Measurements from ENCODE around the gene FLRT1.

Gene FLRT1

DNA sequence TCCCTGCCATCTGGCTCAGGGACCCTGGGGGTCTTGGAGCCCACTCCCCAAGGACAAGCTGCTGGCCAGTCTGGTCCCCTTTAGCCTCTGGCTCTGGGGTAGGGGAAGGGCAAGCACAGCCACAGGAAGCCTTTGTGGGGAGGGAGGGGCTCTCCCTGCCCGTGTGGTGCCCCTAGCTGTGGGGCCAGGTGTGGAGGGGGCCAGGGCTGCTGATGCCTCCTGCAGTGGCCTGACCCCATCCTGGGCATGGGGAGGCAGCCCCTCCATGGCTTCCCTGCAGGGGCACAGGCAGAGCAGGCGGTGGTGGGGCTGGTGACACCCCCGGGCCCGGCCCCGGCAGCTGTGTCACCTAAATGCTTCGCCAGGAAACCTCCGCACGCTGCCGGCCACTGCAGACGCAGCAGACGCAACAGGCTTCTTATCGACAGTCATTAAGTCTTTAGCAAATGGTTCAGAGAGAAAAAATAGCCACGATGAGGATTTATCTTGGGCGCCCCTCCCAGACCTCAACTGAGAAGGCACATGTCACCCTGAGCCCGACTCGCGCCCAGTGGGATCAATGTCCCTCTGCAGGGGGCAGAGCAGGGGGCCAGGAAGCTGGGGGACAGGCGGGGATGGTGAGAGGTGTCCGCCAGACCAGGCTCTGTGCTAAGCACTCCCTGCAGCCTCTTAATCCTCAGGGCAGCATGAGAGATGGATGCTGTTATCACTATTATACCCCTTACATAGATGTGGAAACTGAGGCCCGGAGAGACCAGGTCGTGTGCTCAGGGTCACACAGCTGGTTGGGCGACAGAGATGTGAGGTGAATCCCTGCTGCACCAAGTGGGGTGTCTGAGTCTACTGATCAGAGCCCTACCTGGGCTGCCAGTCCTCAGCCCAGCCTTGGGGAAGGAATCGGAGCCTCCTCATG lies 33.9 kb downstream of the FLRT1 start:
- DNase-seq = no peak

DNA sequence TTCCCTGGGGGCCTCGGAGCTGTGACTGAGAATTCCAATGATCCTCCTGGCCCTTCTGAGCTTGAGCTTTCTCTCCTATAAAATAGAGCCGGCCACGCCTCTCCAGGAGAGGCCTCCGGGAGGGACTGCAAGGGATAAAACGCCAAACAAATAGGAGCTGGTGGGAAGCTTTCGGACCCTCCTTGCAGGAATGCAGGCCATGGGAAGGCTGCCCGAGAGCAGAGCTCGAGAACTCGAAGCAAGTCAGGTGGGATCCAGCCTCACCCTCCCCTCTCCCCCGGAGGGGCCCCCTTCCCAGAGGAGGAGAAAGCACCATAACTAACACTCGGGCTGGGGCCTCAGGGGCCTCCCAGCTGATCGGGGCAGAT lies 34.6 kb downstream of the FLRT1 start:
- DNase-seq = no peak

DNA sequence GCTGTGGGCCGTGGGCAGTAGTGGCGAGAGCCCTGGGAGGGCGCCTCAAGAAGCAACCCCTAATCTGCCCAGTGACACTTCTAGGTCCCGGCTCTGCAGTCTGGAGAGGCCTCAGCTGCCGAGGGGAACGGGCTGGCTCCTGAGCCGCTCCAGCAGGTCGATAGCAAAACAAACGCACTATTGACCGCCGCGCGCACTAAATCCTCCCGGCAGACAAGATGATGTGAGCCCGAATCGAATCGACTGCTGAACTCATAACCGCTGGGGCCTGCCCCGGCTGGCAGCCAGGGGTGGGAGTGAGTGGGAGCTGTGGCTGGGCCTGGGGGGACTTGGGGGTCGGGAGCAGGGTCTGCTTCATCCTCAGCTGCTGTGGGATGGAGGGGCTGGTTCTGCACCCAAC lies 36.1 kb downstream of the FLRT1 start:
- DNase-seq = no peak

DNA sequence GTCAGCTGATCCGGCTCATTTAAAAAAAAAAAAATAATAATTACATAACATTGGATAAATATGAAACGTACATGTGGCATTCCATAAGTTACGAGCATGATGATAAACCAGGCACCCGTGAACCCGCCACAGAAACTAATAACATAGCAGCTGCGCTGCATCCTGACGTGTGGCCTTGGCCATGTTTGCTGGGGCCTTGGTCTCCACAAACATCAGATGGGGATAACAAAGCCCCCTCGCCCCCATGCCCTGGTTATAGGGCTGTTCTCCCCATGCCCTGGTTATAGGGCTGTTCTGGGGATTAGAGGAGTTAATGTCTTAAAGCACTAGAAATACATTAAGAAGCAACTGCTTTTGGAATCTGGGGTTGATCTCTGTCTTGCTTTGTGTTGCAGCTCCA lies 36.7 kb downstream of the FLRT1 start:
- DNase-seq = no peak

DNA sequence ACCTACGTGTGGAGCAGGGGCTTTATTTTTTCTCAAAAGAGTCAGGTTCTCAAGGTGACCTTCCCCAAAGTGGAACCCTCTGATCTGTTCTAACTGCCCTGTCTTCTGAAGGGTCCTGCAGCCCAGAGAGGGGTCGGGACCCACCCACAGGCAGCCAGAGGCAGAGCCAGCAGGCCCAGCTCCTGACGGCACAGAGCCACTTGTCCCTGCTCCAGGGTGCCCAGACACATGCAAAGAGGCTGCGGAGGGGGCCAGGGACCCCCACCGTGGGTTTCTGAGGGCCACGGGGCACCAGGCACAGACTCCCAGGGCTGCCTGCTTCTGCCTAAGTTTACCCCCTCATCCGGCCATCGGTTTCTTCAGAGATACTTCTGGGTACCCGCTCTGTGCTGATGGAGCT lies 37.1 kb downstream of the FLRT1 start:
- DNase-seq = no peak

DNA sequence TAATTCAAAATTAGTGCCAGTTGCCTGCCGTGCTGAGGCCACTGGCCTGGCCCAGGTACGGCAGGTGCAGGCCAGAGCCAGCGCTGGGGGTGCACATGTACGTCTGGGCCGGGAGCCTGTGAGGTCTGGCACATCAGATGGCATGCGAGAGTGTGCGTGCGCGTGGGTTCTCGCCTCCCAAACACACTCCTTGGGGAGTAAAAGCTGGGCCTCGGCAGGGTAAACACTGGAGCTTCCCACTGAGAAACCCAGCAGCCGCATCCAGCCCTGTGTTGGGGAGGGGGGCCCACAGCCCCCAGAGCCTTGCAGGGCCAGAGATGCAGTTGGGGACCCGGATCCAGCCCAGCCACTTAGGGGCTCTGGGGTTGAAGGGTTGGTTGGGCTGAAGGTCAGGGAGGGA lies 37.8 kb downstream of the FLRT1 start:
- no peak for DNase-seq

DNA sequence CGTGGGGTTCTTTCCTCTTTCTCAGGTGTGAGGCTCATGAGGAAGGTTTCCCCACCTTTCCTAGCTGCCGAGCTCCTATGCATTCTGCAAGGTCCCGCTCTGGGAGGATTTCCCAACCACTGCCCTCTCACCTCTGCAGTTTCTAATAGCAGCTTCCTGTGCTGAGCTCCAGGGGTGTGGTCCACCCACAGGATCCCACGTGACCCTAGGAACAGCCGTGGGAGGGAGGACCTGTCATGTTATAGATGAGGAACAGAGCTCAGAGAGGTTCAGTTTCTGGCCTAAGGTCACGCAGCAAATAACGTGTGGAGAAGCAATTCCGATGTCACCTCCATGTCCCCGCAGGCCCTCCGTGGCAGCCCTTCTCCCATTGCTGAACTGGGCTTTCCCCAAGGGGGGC lies 38.5 kb downstream of the FLRT1 start:
- no peak for DNase-seq

DNA sequence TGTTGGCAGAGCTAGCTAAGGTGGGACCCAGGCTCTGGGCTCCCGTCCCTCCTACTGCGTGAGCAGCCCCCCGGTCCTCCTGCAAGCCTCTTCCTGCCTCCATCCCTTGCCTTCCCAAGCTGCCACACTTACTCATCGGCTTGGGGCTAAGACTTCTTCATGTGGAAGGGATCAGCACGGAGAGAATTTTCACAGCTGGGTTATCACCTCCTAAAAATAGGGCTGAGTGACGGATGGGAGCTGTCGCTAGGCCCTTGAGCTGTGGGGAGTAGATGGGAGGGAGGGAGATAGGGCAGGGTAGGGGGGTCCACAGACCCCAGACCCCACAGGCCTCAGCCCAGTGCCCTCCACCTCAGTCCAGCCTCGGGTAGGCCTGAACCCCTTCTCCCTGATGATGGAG lies 41.0 kb downstream of the FLRT1 start:
- no peak for DNase-seq

DNA sequence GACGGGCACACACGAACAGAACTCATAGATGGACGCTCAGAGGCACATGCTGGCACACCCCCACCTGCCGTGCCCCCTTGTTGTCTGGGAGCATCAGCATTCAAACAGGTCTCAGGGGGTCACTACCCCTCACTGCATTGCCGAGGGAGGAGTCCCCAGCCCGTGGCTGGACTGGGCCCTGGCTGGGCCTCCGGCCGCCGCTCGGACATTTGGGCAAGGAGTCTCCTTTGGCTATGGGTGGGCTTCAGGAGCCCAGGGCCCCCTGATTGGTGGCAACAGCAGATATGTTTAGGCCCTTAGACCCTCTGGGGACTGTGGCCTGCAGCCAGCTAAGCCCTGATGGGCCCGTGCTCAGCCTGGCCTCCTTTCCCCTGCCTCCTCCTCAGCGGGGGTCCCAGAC lies 41.9 kb downstream of the FLRT1 start:
- no peak for DNase-seq

DNA sequence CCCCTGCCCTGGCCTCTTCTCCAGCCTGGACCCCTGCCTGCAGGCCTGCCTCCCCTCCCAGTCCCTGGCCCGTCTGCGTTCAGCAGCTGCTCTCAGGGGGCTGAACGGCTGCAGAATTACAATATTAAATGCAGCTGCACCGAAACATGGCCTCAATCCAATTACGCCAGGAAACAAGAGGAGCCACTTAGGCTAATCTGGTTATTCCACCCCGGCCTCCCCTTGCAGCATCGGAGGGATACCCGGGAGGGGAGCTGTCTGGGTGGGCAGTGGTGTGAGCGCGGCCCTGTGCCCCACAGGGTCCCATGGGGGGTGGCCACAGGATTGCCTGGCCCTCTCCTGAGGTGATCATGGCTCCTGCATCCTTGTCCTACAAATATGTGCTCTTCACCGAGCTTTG lies 42.6 kb downstream of the FLRT1 start:
- peak; percentile 77 for DNase-seq

DNA sequence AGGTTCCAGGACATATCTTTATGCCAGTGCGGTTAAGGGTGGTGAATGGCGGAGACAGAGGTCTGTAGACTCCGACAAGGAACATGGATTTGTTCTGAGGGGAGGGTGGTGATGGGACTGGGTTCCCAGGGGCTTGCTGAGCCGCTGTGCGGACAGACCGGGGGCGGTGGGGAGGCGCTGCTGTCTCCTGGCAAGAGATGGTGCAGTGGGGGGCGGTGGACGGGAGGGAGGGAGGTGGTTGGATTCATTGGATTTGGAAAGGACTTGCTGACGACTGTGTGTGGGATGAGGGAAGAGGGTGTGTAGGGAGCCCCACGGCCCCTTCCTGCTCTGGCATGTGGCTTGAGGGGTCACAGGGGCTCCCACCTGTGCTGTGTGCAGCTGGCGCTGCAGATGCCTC lies 43.2 kb downstream of the FLRT1 start:
- no peak for DNase-seq

DNA sequence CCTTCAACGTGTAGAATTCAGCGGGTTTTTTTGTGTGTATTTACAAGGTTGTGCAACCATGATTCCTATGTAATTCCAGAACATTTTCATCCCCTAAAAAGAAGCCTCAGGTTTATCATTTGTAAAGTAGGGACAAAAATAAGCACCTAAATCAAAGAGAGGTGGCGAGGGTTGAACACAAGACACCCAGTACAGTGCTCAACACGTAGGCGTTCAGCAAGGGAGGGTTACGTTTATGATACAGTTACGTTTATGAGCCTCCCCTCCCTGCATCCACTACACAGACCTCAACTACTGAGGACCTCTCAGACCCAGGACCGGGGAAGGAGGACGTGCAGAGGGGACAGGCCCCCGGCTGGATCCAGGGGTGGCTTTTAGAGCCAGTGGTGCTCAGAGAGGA lies 44.7 kb downstream of the FLRT1 start:
- DNase-seq = no peak

DNA sequence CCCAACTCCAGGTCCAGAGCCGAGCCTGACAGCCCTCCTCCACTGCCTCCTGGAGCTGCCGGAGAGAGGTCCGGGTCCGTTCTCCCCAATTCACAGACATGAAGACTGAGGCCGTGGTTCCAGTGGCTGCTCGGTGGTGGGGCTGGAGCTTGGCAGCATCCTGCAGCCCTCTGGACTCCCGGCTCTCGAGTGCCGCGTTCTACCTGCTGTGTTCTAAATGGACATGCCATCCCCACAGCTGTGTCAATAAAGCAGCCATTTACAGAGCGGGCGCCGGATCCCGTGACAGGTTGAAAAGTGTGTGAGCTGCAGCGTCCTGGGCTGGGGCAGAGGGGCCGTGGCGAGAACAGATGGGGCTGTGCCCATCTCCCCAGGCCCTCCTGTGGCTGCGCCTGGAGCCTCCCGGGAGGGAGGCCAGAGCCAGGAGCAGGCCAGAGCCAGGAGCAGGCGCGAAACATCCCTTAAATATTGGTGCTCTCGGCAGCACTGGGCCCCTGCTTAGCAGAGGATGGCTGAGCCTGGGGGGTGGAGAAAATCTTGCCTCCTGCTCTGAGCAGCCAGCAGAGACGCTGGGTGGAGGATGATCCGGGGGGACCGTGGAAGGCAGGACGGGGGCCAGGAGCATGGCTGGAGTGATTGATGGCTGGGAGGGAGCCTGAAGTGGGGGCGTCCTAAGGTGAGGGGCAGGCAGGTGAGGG lies 46.2 kb downstream of the FLRT1 start:
- DNase-seq = no peak

DNA sequence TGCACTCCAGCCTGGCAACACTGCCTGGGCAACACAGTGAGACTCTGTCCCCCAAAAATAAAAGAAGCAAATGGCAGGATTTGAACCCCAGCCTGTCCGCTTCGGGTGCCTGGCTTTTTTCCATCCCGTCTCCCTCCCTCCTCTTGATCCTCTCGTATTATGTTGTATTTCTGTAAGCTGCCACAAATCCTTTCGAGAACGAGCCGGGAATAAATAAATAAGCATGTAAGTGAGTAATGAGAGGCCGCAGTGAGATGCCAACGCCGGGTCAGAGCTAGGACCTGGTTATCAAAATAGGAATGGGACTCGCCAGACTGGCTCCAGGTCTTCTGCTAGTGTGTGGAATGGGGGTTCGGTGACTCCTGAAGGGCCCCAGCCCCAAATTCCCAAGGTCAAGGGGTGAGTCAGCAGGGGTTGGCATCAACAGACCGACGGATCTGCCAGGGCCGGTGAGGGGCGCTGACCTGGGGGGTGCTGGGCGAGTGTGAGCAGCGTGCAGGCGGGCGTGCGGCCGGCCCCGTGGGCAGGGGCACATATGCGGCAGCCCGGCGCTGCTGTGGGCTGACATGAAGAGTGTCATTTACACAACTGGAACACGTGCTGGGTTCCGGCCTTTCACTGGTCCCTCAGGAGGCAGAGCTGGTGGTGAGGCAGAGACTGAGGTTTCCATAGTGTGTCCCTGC lies 47.8 kb downstream of the FLRT1 start:
- no peak for DNase-seq

DNA sequence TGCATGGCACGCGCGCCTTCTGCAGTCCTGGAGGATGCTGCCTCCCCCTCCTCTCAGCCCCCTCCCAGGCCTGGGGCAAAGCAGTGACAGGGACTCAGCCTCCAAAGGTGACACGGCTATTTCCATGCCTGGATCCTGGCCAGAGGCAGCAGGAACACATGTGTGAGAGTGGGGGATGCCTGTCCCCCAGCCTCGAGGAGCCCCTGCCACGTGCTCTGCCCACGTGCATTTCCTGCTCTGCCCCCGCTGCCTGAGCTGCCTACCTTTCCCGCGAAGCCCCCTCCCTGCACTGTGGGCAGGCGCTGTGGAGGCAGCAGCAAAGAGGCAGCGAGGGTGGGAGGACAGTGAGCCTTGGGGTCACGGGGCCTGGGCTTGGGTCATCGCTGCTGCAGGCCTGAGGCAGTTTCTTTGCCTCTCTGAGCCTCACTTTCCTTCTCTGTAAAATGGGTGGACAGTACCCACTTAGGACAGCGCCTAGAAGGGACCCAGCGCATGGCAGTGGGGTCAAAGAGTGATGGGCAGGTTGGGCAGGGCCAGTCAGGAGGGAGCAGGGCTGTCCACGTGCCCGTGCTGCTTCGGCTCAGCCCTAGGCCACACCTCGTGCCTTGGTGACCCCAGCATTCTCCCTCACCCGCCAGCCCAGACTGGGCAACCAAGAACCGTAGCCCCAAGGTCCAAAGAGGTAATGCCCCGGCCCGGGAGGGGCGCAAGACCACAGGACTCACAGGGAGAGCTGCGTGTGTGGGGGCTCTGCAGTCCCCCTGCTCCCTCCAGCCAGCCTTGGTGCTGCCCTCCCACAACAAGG lies 48.6 kb downstream of the FLRT1 start:
- no peak for DNase-seq

DNA sequence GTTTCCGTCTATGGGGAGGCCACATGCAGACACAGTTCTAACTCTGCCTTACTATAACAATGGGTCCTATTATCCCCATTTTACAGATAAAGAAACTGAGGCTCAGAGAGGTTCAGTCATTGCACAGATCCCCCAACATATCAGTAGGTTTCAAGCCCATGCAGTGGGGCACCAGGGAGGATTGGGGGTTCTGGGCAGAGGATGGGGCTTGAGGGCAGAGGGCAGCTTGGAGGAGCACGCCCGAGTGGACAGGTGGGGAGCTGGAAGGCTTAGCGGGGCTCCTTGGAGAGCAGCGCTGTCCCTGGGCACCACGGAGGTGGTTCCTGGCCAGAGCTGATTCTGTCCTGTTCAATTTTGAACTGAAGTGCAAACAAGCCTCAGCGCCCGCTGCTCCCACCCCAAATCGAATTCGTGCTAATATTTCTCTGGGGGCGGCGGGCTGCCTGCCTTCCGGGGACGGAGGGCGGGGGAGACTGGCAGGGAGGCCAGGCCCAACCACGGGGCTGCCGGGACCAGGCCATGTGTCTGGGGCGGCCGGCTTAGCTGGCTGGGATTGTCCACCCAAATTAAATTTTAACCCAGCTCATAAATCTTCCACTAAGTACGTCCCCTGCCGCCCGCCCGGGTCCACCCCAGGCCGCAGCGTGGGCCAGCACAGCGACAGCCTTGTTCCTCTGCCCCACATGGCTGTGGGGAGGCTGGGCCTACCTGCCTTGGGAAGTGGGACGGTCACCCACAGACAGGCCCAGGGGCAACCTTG lies 49.4 kb downstream of the FLRT1 start:
- DNase-seq = no peak

Data from right hindlimb (tissue), 1 donor.